GM12872 (cell line): ENCODE measurements around the gene ZMAT3.

Experiments
- CTCF ChIP-seq: IDR thresholded peaks from 3 replicates; pipeline ENCODE4 v1.5.1; 2011; ENCODE audit warnings: low read depth, mild to moderate bottlenecking, low read length, moderate library complexity; ENCODE audit not compliant: insufficient read depth

Gene ZMAT3

GRCh38 chr3:179027326-179027900, 44.2 kb downstream of the ZMAT3 start:
- TF ChIP-seq CTCF, result no peak

GRCh38 chr3:179026636-179027035, 45.0 kb downstream of the ZMAT3 start:
- no peak for TF ChIP-seq CTCF

- TF ChIP-seq CTCF, result no peak
These were observed 50.3 kb downstream of the ZMAT3 start for GRCh38 chr3:179021119-179021903.

DNA sequence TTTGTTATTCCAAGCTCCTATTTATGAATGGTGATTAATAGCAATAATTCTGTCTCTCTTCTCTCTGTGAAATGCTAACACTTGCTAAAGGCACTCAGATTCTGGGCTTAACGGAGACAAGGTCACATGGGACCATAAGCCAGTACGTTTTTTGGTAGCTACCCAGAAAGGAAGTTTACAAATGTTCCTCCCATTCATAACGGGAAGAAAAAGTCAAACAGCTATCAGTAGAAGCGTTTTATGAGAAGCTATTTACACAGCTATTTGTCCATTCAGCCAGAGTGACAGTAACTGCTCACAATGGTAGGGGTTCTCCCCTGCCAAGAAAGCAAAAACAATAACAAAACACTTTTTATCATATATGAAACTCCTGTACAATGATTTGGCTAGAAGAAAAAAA, 51.5 kb downstream of the ZMAT3 start:
- no peak for TF ChIP-seq CTCF

DNA sequence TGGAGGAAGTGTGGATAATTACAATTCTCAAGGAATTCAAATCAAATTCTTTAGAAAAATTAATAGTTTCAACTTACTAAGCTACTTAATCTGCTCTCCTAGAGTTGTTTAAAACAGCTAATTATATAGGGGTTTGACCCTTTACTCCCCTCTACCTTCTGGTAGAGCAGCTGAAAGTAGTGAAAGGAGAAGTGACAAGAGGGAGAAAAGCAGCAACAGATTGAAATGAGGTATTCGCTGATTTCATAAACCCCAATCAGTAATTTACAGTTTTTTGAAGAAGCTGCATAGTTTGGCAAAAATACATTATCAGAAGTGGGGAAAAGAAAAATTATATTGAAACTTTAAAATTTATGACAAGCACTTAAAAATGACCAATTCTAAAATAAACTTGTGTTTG, 52.8 kb downstream of the ZMAT3 start:
- TF ChIP-seq CTCF, result no peak

DNA sequence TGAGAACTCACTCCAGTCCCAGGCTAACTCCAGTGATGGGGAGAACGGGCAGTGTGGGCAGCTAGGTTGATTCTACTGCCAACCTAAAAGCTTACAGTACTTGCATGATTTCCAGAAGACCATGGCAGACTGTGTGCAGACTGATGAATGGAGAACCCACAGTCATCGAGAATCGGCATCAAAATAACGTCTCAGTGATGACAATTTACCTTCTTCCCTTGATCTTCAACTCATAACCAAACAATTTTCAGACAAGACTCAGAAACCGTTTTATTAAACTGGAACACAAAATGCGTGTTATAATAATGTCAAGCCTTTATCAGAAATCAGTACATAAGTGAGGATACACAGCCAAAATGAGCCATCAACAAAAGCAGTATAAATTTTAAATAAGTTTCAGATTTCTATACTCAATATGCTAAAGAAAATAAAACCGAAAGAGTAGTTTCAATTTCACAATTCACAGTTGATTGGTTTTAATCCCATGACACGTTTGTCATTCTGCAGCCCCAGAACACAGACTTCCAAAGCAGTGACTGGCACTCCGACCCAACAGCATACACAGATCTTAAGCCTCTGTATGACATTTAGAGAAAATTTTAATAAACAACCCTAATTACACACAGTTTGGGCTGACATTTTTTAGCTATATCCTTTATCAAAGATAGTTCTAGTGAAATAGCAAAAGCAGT, 54.5 kb downstream of the ZMAT3 start:
- TF ChIP-seq CTCF, result no peak

GRCh38 chr3:179015551-179016020, 56.0 kb downstream of the ZMAT3 start:
- TF ChIP-seq CTCF, result peak; percentile 64
